H1 (cell line): ENCODE measurements around the gene PPP1R12C. TPM values are rescaled to one million over a fixed set of nuclear protein-coding genes. Genes with fewer than 3 reads are reported as not detected.

Experiments
- CTCF ChIA-PET: fragments of 300-600 bp; sonication (Branson Sonifier 250); formaldehyde crosslinking; loops from one replicate; lab custom pipeline; 2021; ENCODE audit not compliant: partially characterized antibody; lab: Charles Lee
- POLR2A ChIA-PET: fragments of 300-600 bp; sonication (Branson Sonifier 250); formaldehyde crosslinking; loops from one replicate; lab custom pipeline; 2021; ENCODE audit warnings: inconsistent platforms; ENCODE audit not compliant: partially characterized antibody; lab: Charles Lee
- DNase-seq, 2 experiments: peaks; one replicate each; pipeline versions ENCODE4 v3.0.0 to v3.0.0-alpha.2; 2010 to 2022; ENCODE audit warnings: low spot score in 2 of 2, low read depth in 1 of 2, mixed read lengths in 1 of 2
- FAIRE-seq: peaks from 2 replicates; lab custom pipeline; 2011; peaks lifted over from hg19 to GRCh38; lab: Jason Lieb, UNC
- H2AFZ ChIP-seq: 2 replicates; pipeline ENCODE4 v1.8.1; 2012; ENCODE audit warnings: low read length, inconsistent platforms
- H2AK5ac ChIP-seq: 2 replicates; pipeline ENCODE4 v1.6.1; 2013; ENCODE audit warnings: low read depth, low read length
- H2BK120ac ChIP-seq: replicated peaks from 2 replicates; pipeline ENCODE3; 2013; ENCODE audit warnings: low read depth, low read length, inconsistent platforms
- H2BK12ac ChIP-seq: 2 replicates; pipeline ENCODE4 v1.6.1; 2013; ENCODE audit warnings: low read depth, low read length
- H2BK15ac ChIP-seq: 2 replicates; pipeline ENCODE4 v1.6.1; 2013; ENCODE audit warnings: low read length
- H2BK20ac ChIP-seq: 2 replicates; pipeline ENCODE4 v1.6.1; 2013; ENCODE audit warnings: low read length
- H2BK5ac ChIP-seq: 2 replicates; pipeline ENCODE4 v1.6.1; 2013; ENCODE audit warnings: low read depth, low read length
- H3K14ac ChIP-seq: 2 replicates; pipeline ENCODE4 v1.6.1; 2013; ENCODE audit warnings: inconsistent platforms; ENCODE audit not compliant: insufficient read length
- H3K18ac ChIP-seq: 2 replicates; pipeline ENCODE4 v1.6.1; 2013; ENCODE audit warnings: low read length; ENCODE audit errors: extremely low read depth
- H3K23ac ChIP-seq: 2 replicates; pipeline ENCODE4 v1.6.1; 2013; ENCODE audit warnings: inconsistent platforms; ENCODE audit not compliant: insufficient read length
- H3K23me2 ChIP-seq: 2 replicates; pipeline ENCODE4 v1.6.1; 2013; ENCODE audit warnings: low read depth, low read length
- H3K27ac ChIP-seq: 2 replicates; pipeline ENCODE4 v1.6.1; 2011; ENCODE audit warnings: low read depth, low read length, inconsistent platforms
- H3K27me3 ChIP-seq, 4 experiments: replicated peaks in 1 of 4; 1 replicate in 1 of 4; 2 replicates in 3 of 4; pipeline versions ENCODE4 v1.6.1 to v1.8.1; 2011 to 2013; ENCODE audit warnings: low read length in 3 of 4, mild to moderate bottlenecking in 3 of 4, inconsistent platforms in 2 of 4, mixed read lengths in 2 of 4, moderate library complexity in 1 of 4; ENCODE audit not compliant: control insufficient read depth in 3 of 4, insufficient read depth in 3 of 4; ENCODE audit errors: extremely low read depth in 1 of 4
- H3K36me3 ChIP-seq, 4 experiments: 2 replicates each; pipeline versions ENCODE4 v1.6.1 to v1.8.1; 2011 to 2013; ENCODE audit warnings: mild to moderate bottlenecking in 4 of 4, low read length in 3 of 4, moderate library complexity in 2 of 4, control low read depth in 1 of 4, inconsistent platforms in 1 of 4; ENCODE audit not compliant: insufficient read depth in 4 of 4, control insufficient read depth in 2 of 4
- H3K4ac ChIP-seq: replicated peaks from 2 replicates; pipeline ENCODE3; 2013; ENCODE audit warnings: low read length, low read depth, mixed read lengths, inconsistent platforms; ENCODE audit not compliant: insufficient read length
- H3K4me1 ChIP-seq, 4 experiments: replicated peaks in 1 of 4; 1 replicate in 1 of 4; 2 replicates in 3 of 4; pipeline versions ENCODE4 v1.6.1 to v1.8.1; 2011 to 2013; ENCODE audit warnings: low read length in 3 of 4, inconsistent platforms in 2 of 4, mixed read lengths in 1 of 4; ENCODE audit not compliant: insufficient read depth in 4 of 4, control insufficient read depth in 3 of 4
- H3K4me2 ChIP-seq, 2 experiments: 2 replicates each; pipeline versions ENCODE4 v1.6.1 to v1.8.1; 2011 to 2013; ENCODE audit warnings: low read depth in 2 of 2, low read length in 2 of 2, control low read depth in 1 of 2, inconsistent platforms in 1 of 2, mild to moderate bottlenecking in 1 of 2; ENCODE audit not compliant: insufficient read depth in 1 of 2
- H3K4me3 ChIP-seq, 4 experiments: fragments of 200-600, 300-600 bp in 1 of 4; sonication (generic), shearing (Covaris generic), sonication (Bioruptor Twin) in 1 of 4; 2 replicates each; pipeline versions ENCODE4 v1.5.1 to v1.8.1; 2011 to 2016; ENCODE audit warnings: low read length in 4 of 4, low read depth in 3 of 4, control low read depth in 2 of 4, inconsistent platforms in 2 of 4, mild to moderate bottlenecking in 2 of 4, mixed read lengths in 1 of 4, moderate library complexity in 1 of 4; ENCODE audit not compliant: insufficient read depth in 2 of 4; ENCODE audit errors: extremely low read depth in 1 of 4
- H3K56ac ChIP-seq: replicated peaks from 2 replicates; pipeline ENCODE3; 2013; ENCODE audit warnings: low read depth, mild to moderate bottlenecking, mixed read lengths, low read length, inconsistent platforms; ENCODE audit not compliant: insufficient read length
- H3K79me1 ChIP-seq: 2 replicates; pipeline ENCODE4 v1.6.1; 2013; ENCODE audit warnings: low read depth, low read length, control low read depth
- H3K79me2 ChIP-seq, 2 experiments: 2 replicates each; pipeline versions ENCODE4 v1.6.1 to v1.8.1; 2012 to 2013; ENCODE audit warnings: low read length in 2 of 2, mild to moderate bottlenecking in 2 of 2, inconsistent platforms in 1 of 2; ENCODE audit not compliant: insufficient read depth in 2 of 2, control insufficient read depth in 1 of 2
- H3K9ac ChIP-seq, 4 experiments: replicated peaks in 1 of 4; 1 replicate in 1 of 4; 2 replicates in 3 of 4; pipeline versions ENCODE4 v1.6.1 to v1.8.1; 2011 to 2013; ENCODE audit warnings: low read depth in 3 of 4, low read length in 3 of 4, control low read depth in 2 of 4, mild to moderate bottlenecking in 2 of 4, moderate library complexity in 2 of 4, inconsistent platforms in 1 of 4; ENCODE audit errors: extremely low read depth in 1 of 4
- H3K9me3 ChIP-seq, 2 experiments: 2 replicates each; pipeline versions ENCODE4 v1.6.1 to v1.8.1; 2012 to 2013; ENCODE audit warnings: mild to moderate bottlenecking in 2 of 2, moderate library complexity in 2 of 2, control low read depth in 1 of 2, inconsistent platforms in 1 of 2, low read depth in 1 of 2, low read length in 1 of 2, mixed read lengths in 1 of 2; ENCODE audit not compliant: insufficient read depth in 2 of 2
- H4K20me1 ChIP-seq, 2 experiments: replicated peaks in 1 of 2; 2 replicates each; pipeline versions ENCODE3 to v1.8.1; 2011 to 2013; ENCODE audit warnings: inconsistent platforms in 2 of 2, low read length in 2 of 2, mild to moderate bottlenecking in 1 of 2; ENCODE audit not compliant: insufficient read depth in 2 of 2, control insufficient read depth in 1 of 2
- H4K5ac ChIP-seq: 2 replicates; pipeline ENCODE4 v1.6.1; 2013; ENCODE audit warnings: low read length, low read depth, mixed read lengths, inconsistent platforms; ENCODE audit not compliant: insufficient read length
- H4K8ac ChIP-seq: 2 replicates; pipeline ENCODE4 v1.8.0; 2013; ENCODE audit warnings: mild to moderate bottlenecking, moderate library complexity, low read length, inconsistent platforms; ENCODE audit not compliant: insufficient read depth; ENCODE audit errors: extremely low read depth
- H4K91ac ChIP-seq: replicated peaks from 2 replicates; pipeline ENCODE3; 2013; ENCODE audit warnings: low read length, mixed read lengths, inconsistent platforms; ENCODE audit not compliant: insufficient read length
- CTCF ChIP-seq, 3 experiments: IDR thresholded peaks; 1 replicate in 2 of 3; 2 replicates in 1 of 3; pipeline versions ENCODE4 v1.5.1 to v1.6.1; 2011; ENCODE audit warnings: low read length in 3 of 3, mild to moderate bottlenecking in 3 of 3, inconsistent platforms in 2 of 3, low read depth in 1 of 3, moderate library complexity in 1 of 3; ENCODE audit not compliant: insufficient read depth in 1 of 3; ENCODE audit errors: control extremely low read depth in 1 of 3
- EZH2 ChIP-seq: fragments of 200-600 bp; sonication (generic); IDR thresholded peaks from 2 replicates; pipeline ENCODE4 v1.7.1; 2012; ENCODE audit warnings: low read depth, mild to moderate bottlenecking, moderate library complexity, low read length, inconsistent platforms; ENCODE audit not compliant: severe bottlenecking
- NANOG ChIP-seq: IDR thresholded peaks from 2 replicates; pipeline ENCODE4 v1.6.1; 2011; ENCODE audit warnings: low read length, low read depth, mild to moderate bottlenecking, inconsistent platforms; ENCODE audit not compliant: insufficient read depth, poor library complexity, severe bottlenecking
- PHF8 ChIP-seq: fragments of 200-600 bp; sonication (generic); conservative IDR thresholded peaks from 2 replicates; pipeline ENCODE4 v1.7.1; 2012; ENCODE audit warnings: low read depth, mild to moderate bottlenecking, inconsistent platforms, low read length, moderate library complexity
- RAD21 ChIP-seq, 2 experiments: IDR thresholded peaks in 1 of 2; conservative IDR thresholded peaks in 1 of 2; 2 replicates each; pipeline ENCODE4 v1.6.1; 2011; ENCODE audit warnings: low read depth in 2 of 2, low read length in 2 of 2, improper control_type of control experiment in 1 of 2, inconsistent platforms in 1 of 2, mild to moderate bottlenecking in 1 of 2, moderate library complexity in 1 of 2
- RFX5 ChIP-seq: IDR thresholded peaks from 2 replicates; pipeline ENCODE4 v1.6.1; 2011; ENCODE audit warnings: low read depth, low read length, improper control_type of control experiment, borderline replicate concordance
- SAP30 ChIP-seq: fragments of 300-600 bp; sonication (generic); IDR thresholded peaks from 2 replicates; pipeline ENCODE4 v1.7.1; 2012; ENCODE audit warnings: low read length, moderate library complexity, mild to moderate bottlenecking, inconsistent platforms; ENCODE audit not compliant: insufficient read depth, insufficient replicate concordance
- SIN3A ChIP-seq, 2 experiments: IDR thresholded peaks in 1 of 2; conservative IDR thresholded peaks in 1 of 2; 2 replicates each; pipeline ENCODE4 v1.6.1; 2011 to 2012; ENCODE audit warnings: low read length in 2 of 2, improper control_type of control experiment in 1 of 2, low read depth in 1 of 2, mild to moderate bottlenecking in 1 of 2
- SIX5 ChIP-seq: IDR thresholded peaks from 2 replicates; pipeline ENCODE4 v1.6.1; 2011; ENCODE audit warnings: mild to moderate bottlenecking, low read depth, low read length
- WGBS, 2 experiments: shearing (Covaris generic) in 1 of 2; methylation state at CpG; one replicate each; pipeline versions ENCODE4 v1.1.6 to v1.1.7; 2013 to 2015; ENCODE audit warnings: low lambda C conversion rate in 2 of 2, mixed read lengths in 2 of 2, inconsistent platforms in 1 of 2, low coverage in 1 of 2, missing lambda C conversion rate in 1 of 2; ENCODE audit not compliant: insufficient replicate concordance in 2 of 2, insufficient coverage in 1 of 2, insufficient read length in 1 of 2; ENCODE audit errors: extremely low coverage in 1 of 2, missing lambda C conversion rate in 1 of 2; 5-methylcytosine and 5-hydroxymethylcytosine counted together
- polyA plus RNA-seq, 7 experiments: library from polyadenylated mRNA; depleted of rRNA in 3 of 7; stranded (reverse) in 5 of 7; unstranded in 2 of 7; fragments of >200 nt in 5 of 7; fragments of 200-250 nt in 2 of 7; gene quantifications; 1 replicate in 5 of 7; 2 replicates in 1 of 7; 4 replicates in 1 of 7; pipeline versions ENCODE4 v1.2.1 to v1.2.3, GENCODE V29; 2011 to 2013; ENCODE audit warnings: missing spikeins in 2 of 7, mixed read lengths in 2 of 7
- total RNA-seq: library from RNA; stranded (reverse); fragmentation: NEBNext Ultra II Directional; extraction: Animal tissue kit (Norgen Biotek cat#: 25700); gene quantifications from 2 replicates; pipeline ENCODE4 v1.2.1, GENCODE V29; 2021

PPP1R12C gene
- total and polyA plus RNA-seq, 2 of the 8 experiments (the other 6 are each of a cell fraction or from before 2014, with no cell fraction given) = 31.7 to 71.5 TPM

- CTCF ChIA-PET = interaction anchor here (1.2 to 1.4 kb wide), 2 partner anchors 23 to 182 kb away, joined by 3 to 4 read pairs; no protein-coding TSS in a partner anchor
- peak overlapping the region in 1 of 4 experiments; percentile 23; a peak in 1 of 8 replicates for H3K4me3 ChIP-seq
- POLR2A ChIA-PET = interaction anchor here (0.7 to 1.2 kb wide), 2 partner anchors 11 to 182 kb away, joined by 4 read pairs; no protein-coding TSS in a partner anchor
- TF ChIP-seq NANOG (no peak), CTCF (IDR thresholded peaks at IDR 0.05; ENCODE audit: control extremely low read depth in 1 of 3, insufficient read depth in 1 of 3, low read depth in 1 of 3, low read length in 3 of 3) (no peak), RAD21 (IDR thresholded peaks at IDR 0.05 in 1 of 2, conservative IDR thresholded peaks at IDR 0.05 in 1 of 2; ENCODE audit: low read depth in 2 of 2, low read length in 2 of 2) (no peak), RFX5 (no peak), EZH2 (no peak), SAP30 (no peak), SIX5 (no peak), PHF8 (no peak), SIN3A (conservative IDR thresholded peaks at IDR 0.05 in 1 of 2, IDR thresholded peaks at IDR 0.05 in 1 of 2; ENCODE audit: low read depth in 1 of 2, low read length in 2 of 2) (no peak)
Observed at GRCh38 chr19:55063492-55063843, 54.0 kb downstream of the PPP1R12C start.

More at GRCh38 chr19:55063492-55063843, 54.0 kb downstream of the PPP1R12C start:
- Histone ChIP-seq H3K23me2 (peaks cover 2% of the 10 kb centered on the region; the same call in 1 of the 2 replicates), H2AK5ac (no peak overlapping the region), H3K9me3 (no peaks in the 10 kb centered on the region; a peak in 1 of 4 replicates), H3K27me3 (peaks cover 10 to 40% (median 33%) of the 10 kb centered on the region in 4 experiments), H3K27ac (no peak overlapping the region), H2BK20ac (no peak overlapping the region), H4K5ac (no peak overlapping the region), H3K56ac (no peak overlapping the region), H2BK12ac (0 out of 2 replicates have a peak overlapping the region, but pooled peaks have one; percentile 68), H3K9ac (no peak overlapping the region), H3K79me2 (0 out of 4 replicates have a peak, but pooled peaks cover 0 to 5% of the 10 kb centered on the region in 2 experiments), H2AFZ (no peak overlapping the region), H3K4me1 (peaks cover 0 to 4% (median 2%) of the 10 kb centered on the region in 4 experiments; a peak in 4 of 7 replicates), H4K91ac (no peak overlapping the region), H3K79me1 (peaks cover 4% of the 10 kb centered on the region; the same call in 1 of the 2 replicates), H3K14ac (no peak overlapping the region), H2BK5ac (no peak overlapping the region), H4K20me1 (peaks cover 0 to 8% of the 10 kb centered on the region in 2 experiments), H2BK120ac (no peak overlapping the region), H3K4me2 (no peak overlapping the region), H4K8ac (no peak overlapping the region), H3K4ac (no peak overlapping the region), H3K23ac (no peak overlapping the region), H2BK15ac (no peak overlapping the region), H3K36me3 (peaks cover 0 to 6% (median 3%) of the 10 kb centered on the region in 4 experiments; a peak in 4 of 8 replicates), H3K18ac (no peak overlapping the region)
- 76% methylated on average over 2 of the region's 3 CpGs; no CpG with 5 or more reads in 1 of the 2 experiments for WGBS, 2 experiments
- no peak for FAIRE-seq
- DNase-seq = no peak
